Endothelial cell of umbilical vein (primary cell): Measurements from ENCODE around the gene PON2.

Experiments used
- EZH2 ChIP-seq: IDR thresholded peaks from 2 replicates; pipeline ENCODE4 v1.6.1; 2012; ENCODE audit warnings: borderline replicate concordance, low read depth, mild to moderate bottlenecking, moderate library complexity, low read length, inconsistent platforms; ENCODE audit not compliant: severe bottlenecking
- JUN ChIP-seq: IDR thresholded peaks from 2 replicates; pipeline ENCODE4 v1.6.1; 2011; ENCODE audit warnings: borderline replicate concordance, low read depth; ENCODE audit not compliant: insufficient read length, insufficient read depth
- POLR2A ChIP-seq: IDR thresholded peaks from 2 replicates; pipeline ENCODE4 v1.6.1; 2012; ENCODE audit warnings: low read depth, mild to moderate bottlenecking, control low read depth, low read length
- POLR2AphosphoS5 ChIP-seq: IDR thresholded peaks from 2 replicates; pipeline ENCODE4 v1.6.1; 2012; ENCODE audit warnings: low read depth, mild to moderate bottlenecking, control low read depth, low read length, moderate library complexity; ENCODE audit not compliant: insufficient read depth
- TF ChIP-seq, protein P1 (sequence below), 2 donors: IDR thresholded peaks; 1 replicate in 1 of 2; 2 replicates in 1 of 2; pipeline ENCODE4 v1.5.1; 2011; ENCODE audit warnings: low read length in 2 of 2, mild to moderate bottlenecking in 2 of 2, moderate library complexity in 2 of 2, control low read depth in 1 of 2, inconsistent platforms in 1 of 2, low read depth in 1 of 2; ENCODE audit not compliant: insufficient read depth in 1 of 2; ENCODE audit errors: extremely low read depth in 1 of 2

DNA sequence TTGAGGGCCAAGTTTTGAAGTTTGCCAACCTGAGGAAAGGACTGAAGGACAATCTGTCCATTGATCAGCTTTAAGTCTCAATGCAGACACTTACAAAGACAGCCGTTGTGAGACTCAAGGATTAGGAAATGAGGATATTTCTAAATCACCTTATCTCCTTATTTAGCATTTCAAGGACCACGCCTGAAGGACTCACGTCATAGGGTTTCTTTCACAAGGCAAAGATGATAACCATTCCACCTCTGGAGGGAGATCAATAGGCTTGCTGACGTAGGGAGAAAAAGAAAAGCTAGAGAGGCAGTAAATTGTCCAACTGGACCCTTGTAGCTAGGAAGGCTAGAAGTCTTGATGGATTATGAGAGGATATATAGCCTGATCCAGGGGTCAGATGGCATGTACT is 47.6 kb upstream of the PON2 start:
- TF ChIP-seq, protein P1, sequence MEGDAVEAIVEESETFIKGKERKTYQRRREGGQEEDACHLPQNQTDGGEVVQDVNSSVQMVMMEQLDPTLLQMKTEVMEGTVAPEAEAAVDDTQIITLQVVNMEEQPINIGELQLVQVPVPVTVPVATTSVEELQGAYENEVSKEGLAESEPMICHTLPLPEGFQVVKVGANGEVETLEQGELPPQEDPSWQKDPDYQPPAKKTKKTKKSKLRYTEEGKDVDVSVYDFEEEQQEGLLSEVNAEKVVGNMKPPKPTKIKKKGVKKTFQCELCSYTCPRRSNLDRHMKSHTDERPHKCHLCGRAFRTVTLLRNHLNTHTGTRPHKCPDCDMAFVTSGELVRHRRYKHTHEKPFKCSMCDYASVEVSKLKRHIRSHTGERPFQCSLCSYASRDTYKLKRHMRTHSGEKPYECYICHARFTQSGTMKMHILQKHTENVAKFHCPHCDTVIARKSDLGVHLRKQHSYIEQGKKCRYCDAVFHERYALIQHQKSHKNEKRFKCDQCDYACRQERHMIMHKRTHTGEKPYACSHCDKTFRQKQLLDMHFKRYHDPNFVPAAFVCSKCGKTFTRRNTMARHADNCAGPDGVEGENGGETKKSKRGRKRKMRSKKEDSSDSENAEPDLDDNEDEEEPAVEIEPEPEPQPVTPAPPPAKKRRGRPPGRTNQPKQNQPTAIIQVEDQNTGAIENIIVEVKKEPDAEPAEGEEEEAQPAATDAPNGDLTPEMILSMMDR (IDR thresholded peaks at IDR 0.05; ENCODE audit: extremely low read depth in 1 of 2, insufficient read depth in 1 of 2, low read depth in 1 of 2, low read length in 2 of 2) = no peak
- no peak for TF ChIP-seq EZH2
- TF ChIP-seq POLR2AphosphoS5 = no peak
- TF ChIP-seq JUN = no peak
- no peak for TF ChIP-seq POLR2A
